Measurements from ENCODE around the gene AK8. TPM values are rescaled to one million over a fixed set of nuclear protein-coding genes. Genes with fewer than 3 reads are reported as not detected.

AK8 gene
- total and polyA plus RNA-seq, 9 of the 15 experiments (the other 6 are each of a cell fraction or from before 2014, with no cell fraction given): 0.06 to 0.37 TPM; not detected in 7

DNA sequence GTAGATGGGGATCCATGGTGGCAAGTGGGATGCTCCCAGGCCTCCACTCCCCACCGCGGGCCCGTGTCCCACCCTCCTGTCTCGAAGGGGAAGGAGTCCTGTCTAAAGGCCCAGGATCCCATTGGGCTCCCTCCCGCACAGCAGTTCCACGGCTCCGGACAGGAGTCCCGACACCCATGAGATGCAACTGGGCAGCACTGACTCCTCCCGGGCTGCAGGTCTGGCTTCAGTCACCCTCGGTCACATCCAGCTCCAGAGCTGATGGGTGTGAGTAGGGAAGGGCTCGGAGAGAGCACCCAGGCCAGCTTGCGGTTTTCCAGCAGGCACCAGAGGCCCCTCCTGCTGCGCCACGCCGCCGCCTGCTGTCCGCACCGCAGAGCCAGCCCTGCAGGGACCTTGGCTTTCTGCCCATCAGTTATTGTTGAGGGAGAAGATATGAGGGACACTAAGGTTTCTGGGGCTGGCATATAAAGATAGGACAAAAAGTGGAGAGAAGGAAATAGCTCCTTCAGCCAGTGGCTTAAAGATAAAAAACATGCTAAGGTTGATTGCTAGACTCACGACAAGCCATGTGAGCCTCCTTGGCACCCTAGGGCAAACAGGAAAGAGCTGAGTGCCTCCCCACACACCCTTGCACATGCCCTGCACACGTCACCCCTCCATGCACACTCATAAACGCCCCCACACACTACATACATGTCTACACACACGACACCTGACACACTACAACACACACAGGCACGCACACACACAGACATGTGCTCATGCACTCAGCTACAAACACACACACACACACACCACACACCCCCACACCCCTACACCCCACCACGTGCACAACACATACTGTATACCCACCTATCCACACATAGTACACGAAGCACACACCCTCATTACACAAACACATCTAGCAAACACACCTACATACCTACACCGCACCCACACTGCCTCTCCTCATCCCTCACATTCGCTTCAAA lies 79.0 kb downstream of the AK8 start (continued):
- TF ChIP-seq ZNF780A (CRISPR knock-in tag; IDR thresholded peaks at IDR 0.05) (no peak), ELF1 (tag; IDR thresholded peaks at IDR 0.05) (no peak; the same call in 1 of the 2 replicates), RCOR1 (IDR thresholded peaks at IDR 0.05; ENCODE audit: borderline replicate concordance in 1 of 2, low read depth in 2 of 2, low read length in 2 of 2) (peak; percentile 91 to 97), MEIS2 (IDR thresholded peaks at IDR 0.05; ENCODE audit: partially characterized antibody) (peak; percentile 50), PHB2 (IDR thresholded peaks at IDR 0.05; ENCODE audit: low read depth) (peak; percentile 85), TSC22D4 (tag; IDR thresholded peaks at IDR 0.05) (peak; percentile 90), CBFB (CRISPR knock-in tag; IDR thresholded peaks at IDR 0.05) (peak; percentile 98), NFRKB (IDR thresholded peaks at IDR 0.05; ENCODE audit: low read depth) (0 out of 2 replicates have a peak, but pooled peaks have one; percentile 37), ZNF644 (tag; IDR thresholded peaks at IDR 0.05; ENCODE audit: low read depth) (peak; percentile 82), ZFP30 (CRISPR knock-in tag; IDR thresholded peaks at IDR 0.05; ENCODE audit: borderline replicate concordance) (no peak), NCOA1 (IDR thresholded peaks at IDR 0.05; ENCODE audit: low read depth) (peak; percentile 74), ZNF232 (CRISPR knock-in tag; IDR thresholded peaks at IDR 0.05) (no peak)
- TF ChIP-seq, protein P1, sequence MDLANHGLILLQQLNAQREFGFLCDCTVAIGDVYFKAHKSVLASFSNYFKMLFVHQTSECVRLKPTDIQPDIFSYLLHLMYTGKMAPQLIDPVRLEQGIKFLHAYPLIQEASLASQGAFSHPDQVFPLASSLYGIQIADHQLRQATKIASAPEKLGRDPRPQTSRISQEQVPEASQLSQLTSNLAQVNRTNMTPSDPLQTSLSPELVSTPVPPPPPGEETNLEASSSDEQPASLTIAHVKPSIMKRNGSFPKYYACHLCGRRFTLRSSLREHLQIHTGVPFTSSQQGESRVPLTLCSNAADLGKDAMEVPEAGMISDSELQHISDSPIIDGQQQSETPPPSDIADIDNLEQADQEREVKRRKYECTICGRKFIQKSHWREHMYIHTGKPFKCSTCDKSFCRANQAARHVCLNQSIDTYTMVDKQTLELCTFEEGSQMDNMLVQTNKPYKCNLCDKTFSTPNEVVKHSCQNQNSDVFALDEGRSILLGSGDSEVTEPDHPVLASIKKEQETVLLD (IDR thresholded peaks at IDR 0.05): peak; percentile 64; the same call in 1 of the 2 replicates
- TF ChIP-seq, protein P2, sequence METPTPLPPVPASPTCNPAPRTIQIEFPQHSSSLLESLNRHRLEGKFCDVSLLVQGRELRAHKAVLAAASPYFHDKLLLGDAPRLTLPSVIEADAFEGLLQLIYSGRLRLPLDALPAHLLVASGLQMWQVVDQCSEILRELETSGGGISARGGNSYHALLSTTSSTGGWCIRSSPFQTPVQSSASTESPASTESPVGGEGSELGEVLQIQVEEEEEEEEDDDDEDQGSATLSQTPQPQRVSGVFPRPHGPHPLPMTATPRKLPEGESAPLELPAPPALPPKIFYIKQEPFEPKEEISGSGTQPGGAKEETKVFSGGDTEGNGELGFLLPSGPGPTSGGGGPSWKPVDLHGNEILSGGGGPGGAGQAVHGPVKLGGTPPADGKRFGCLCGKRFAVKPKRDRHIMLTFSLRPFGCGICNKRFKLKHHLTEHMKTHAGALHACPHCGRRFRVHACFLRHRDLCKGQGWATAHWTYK (CRISPR knock-in tag; IDR thresholded peaks at IDR 0.05): no peak
- TF ChIP-seq, protein P3, sequence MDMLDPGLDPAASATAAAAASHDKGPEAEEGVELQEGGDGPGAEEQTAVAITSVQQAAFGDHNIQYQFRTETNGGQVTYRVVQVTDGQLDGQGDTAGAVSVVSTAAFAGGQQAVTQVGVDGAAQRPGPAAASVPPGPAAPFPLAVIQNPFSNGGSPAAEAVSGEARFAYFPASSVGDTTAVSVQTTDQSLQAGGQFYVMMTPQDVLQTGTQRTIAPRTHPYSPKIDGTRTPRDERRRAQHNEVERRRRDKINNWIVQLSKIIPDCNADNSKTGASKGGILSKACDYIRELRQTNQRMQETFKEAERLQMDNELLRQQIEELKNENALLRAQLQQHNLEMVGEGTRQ (CRISPR knock-in tag; IDR thresholded peaks at IDR 0.05): no peak
- TF ChIP-seq, protein P4, sequence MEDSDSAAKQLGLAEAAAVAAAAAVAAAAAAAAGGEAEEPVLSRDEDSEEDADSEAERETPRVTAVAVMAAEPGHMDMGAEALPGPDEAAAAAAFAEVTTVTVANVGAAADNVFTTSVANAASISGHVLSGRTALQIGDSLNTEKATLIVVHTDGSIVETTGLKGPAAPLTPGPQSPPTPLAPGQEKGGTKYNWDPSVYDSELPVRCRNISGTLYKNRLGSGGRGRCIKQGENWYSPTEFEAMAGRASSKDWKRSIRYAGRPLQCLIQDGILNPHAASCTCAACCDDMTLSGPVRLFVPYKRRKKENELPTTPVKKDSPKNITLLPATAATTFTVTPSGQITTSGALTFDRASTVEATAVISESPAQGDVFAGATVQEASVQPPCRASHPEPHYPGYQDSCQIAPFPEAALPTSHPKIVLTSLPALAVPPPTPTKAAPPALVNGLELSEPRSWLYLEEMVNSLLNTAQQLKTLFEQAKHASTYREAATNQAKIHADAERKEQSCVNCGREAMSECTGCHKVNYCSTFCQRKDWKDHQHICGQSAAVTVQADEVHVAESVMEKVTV (CRISPR knock-in tag; IDR thresholded peaks at IDR 0.05): peak; percentile 68
- TF ChIP-seq, protein P5, sequence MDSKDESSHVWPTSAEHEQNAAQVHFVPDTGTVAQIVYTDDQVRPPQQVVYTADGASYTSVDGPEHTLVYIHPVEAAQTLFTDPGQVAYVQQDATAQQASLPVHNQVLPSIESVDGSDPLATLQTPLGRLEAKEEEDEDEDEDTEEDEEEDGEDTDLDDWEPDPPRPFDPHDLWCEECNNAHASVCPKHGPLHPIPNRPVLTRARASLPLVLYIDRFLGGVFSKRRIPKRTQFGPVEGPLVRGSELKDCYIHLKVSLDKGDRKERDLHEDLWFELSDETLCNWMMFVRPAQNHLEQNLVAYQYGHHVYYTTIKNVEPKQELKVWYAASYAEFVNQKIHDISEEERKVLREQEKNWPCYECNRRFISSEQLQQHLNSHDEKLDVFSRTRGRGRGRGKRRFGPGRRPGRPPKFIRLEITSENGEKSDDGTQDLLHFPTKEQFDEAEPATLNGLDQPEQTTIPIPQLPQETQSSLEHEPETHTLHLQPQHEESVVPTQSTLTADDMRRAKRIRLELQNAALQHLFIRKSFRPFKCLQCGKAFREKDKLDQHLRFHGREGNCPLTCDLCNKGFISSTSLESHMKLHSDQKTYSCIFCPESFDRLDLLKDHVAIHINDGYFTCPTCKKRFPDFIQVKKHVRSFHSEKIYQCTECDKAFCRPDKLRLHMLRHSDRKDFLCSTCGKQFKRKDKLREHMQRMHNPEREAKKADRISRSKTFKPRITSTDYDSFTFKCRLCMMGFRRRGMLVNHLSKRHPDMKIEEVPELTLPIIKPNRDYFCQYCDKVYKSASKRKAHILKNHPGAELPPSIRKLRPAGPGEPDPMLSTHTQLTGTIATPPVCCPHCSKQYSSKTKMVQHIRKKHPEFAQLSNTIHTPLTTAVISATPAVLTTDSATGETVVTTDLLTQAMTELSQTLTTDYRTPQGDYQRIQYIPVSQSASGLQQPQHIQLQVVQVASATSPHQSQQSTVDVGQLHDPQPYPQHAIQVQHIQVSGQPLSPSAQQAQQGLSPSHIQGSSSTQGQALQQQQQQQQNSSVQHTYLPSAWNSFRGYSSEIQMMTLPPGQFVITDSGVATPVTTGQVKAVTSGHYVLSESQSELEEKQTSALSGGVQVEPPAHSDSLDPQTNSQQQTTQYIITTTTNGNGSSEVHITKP (IDR thresholded peaks at IDR 0.05; ENCODE audit: partially characterized antibody): peak; percentile 3

All from K562 (cell line).